GM23338 (cell line): ENCODE data around the gene TK1. TPM values are rescaled to one million over a fixed set of nuclear protein-coding genes. Genes with fewer than 3 reads are reported as not detected.

Source experiments
- ATAC-seq: fragments of 200-7000 bp; cut with Tn5 transposase; 3 replicates; pipeline ENCODE4 v1.9.1; 2020
- DNase-seq: peaks from one replicate; pipeline ENCODE4 v3.0.0-alpha.2; 2015; ENCODE audit warnings: low spot score
- H2AFZ ChIP-seq: fragments of 200-600 bp; sonication (generic); 2 replicates; pipeline ENCODE4 v1.8.0; 2016; ENCODE audit warnings: antibody characterized with exemption, mild to moderate bottlenecking, moderate library complexity
- H3F3A ChIP-seq: fragments of 200-600 bp; sonication (generic); replicated peaks from 2 replicates; pipeline ENCODE4 v1.8.0; 2017; ENCODE audit warnings: antibody characterized with exemption, mixed run types, low read depth
- H3K27ac ChIP-seq: fragments of 200-600 bp; sonication (generic); 2 replicates; pipeline ENCODE4 v1.6.1; 2016; ENCODE audit warnings: low read depth
- H3K27me3 ChIP-seq: fragments of 200-600 bp; sonication (generic); 2 replicates; pipeline ENCODE4 v1.8.0; 2016; ENCODE audit warnings: mild to moderate bottlenecking, mixed run types, moderate library complexity; ENCODE audit not compliant: insufficient read depth
- H3K36me3 ChIP-seq: fragments of 200-600 bp; sonication (generic); 2 replicates; pipeline ENCODE4 v1.8.0; 2016; ENCODE audit warnings: mild to moderate bottlenecking; ENCODE audit not compliant: insufficient read depth
- H3K4me1 ChIP-seq: fragments of 200-600 bp; sonication (generic); 2 replicates; pipeline ENCODE4 v1.8.0; 2016; ENCODE audit warnings: mild to moderate bottlenecking, moderate library complexity; ENCODE audit not compliant: insufficient read depth
- H3K4me2 ChIP-seq: fragments of 200-600 bp; sonication (generic); 2 replicates; pipeline ENCODE4 v1.7.1; 2017; ENCODE audit warnings: mixed run types
- H3K4me3 ChIP-seq: fragments of 200-600 bp; sonication (generic); 2 replicates; pipeline ENCODE4 v1.6.1; 2016; ENCODE audit warnings: mixed run types
- H3K79me2 ChIP-seq: fragments of 200-600 bp; sonication (generic); replicated peaks from 2 replicates; pipeline ENCODE4 v1.8.0; 2017; ENCODE audit warnings: mild to moderate bottlenecking; ENCODE audit not compliant: insufficient read depth
- H3K9me2 ChIP-seq: fragments of 200-600 bp; sonication (generic); 2 replicates; pipeline ENCODE4 v1.8.0; 2017; ENCODE audit not compliant: insufficient read depth
- H4K20me1 ChIP-seq: fragments of 200-600 bp; sonication (generic); replicated peaks from 2 replicates; pipeline ENCODE4 v1.8.0; 2017; ENCODE audit warnings: mild to moderate bottlenecking; ENCODE audit not compliant: insufficient read depth
- H3K27ac Mint-ChIP-seq: 2 replicates; pipeline ENCODE4 v1.8.0; 2020; ENCODE audit warnings: inconsistent platforms, mild to moderate bottlenecking, moderate library complexity, mixed read lengths
- H3K27me3 Mint-ChIP-seq: 3 replicates; pipeline ENCODE4 v1.8.0; 2022; ENCODE audit warnings: low read depth, mild to moderate bottlenecking, moderate library complexity, mixed read lengths, inconsistent platforms; ENCODE audit not compliant: insufficient read depth, poor library complexity
- H3K36me3 Mint-ChIP-seq: 3 replicates; pipeline ENCODE4 v1.8.0; 2021; ENCODE audit warnings: low read depth, mild to moderate bottlenecking, inconsistent platforms, moderate library complexity, mixed read lengths
- H3K4me1 Mint-ChIP-seq: 3 replicates; pipeline ENCODE4 v1.8.0; 2020; ENCODE audit warnings: mild to moderate bottlenecking, inconsistent platforms, mixed read lengths
- H3K4me3 Mint-ChIP-seq: 3 replicates; pipeline ENCODE4 v1.8.0; 2021; ENCODE audit warnings: moderate library complexity, mild to moderate bottlenecking, inconsistent platforms, mixed read lengths
- H3K9me3 Mint-ChIP-seq: 3 replicates; pipeline ENCODE4 v1.8.0; 2020; ENCODE audit warnings: moderate library complexity, mild to moderate bottlenecking, inconsistent platforms, mixed read lengths
- CREB1 ChIP-seq: fragments of 250-450 bp; sonication (Bioruptor Pico); IDR thresholded peaks from 2 replicates; pipeline ENCODE4 v1.5.0; 2020; ENCODE audit warnings: low read depth, mild to moderate bottlenecking, moderate library complexity
- EZH2 ChIP-seq: fragments of 200-600 bp; sonication (generic); IDR thresholded peaks from one replicate; pipeline ENCODE4 v1.8.0; 2017; ENCODE audit warnings: antibody characterized with exemption, mild to moderate bottlenecking, low read depth; ENCODE audit not compliant: unreplicated experiment
- EZH2phosphoT487 ChIP-seq: fragments of 200-600 bp; sonication (generic); IDR thresholded peaks from one replicate; pipeline ENCODE4 v1.8.1; 2018; ENCODE audit warnings: antibody characterized with exemption; ENCODE audit not compliant: unreplicated experiment
- JUNB ChIP-seq: IDR thresholded peaks from one replicate; pipeline ENCODE4 v1.6.1; 2016; ENCODE audit warnings: antibody characterized with exemption; ENCODE audit not compliant: unreplicated experiment
- NANOG ChIP-seq: IDR thresholded peaks from 2 replicates; pipeline ENCODE4 v1.6.1; 2016; ENCODE audit warnings: antibody characterized with exemption, borderline replicate concordance
- POLR2AphosphoS5 ChIP-seq: IDR thresholded peaks from 2 replicates; pipeline ENCODE4 v1.6.1; 2016; ENCODE audit warnings: antibody characterized with exemption, low read depth
- STAT1 ChIP-seq: IDR thresholded peaks from one replicate; pipeline ENCODE4 v1.6.1; 2016; ENCODE audit warnings: antibody characterized with exemption; ENCODE audit not compliant: unreplicated experiment
- ZNF114 ChIP-seq: fragments of 250-450 bp; sonication (Bioruptor Pico); IDR thresholded peaks from 2 replicates; pipeline ENCODE4 v1.5.0; 2020; ENCODE audit warnings: mild to moderate bottlenecking, moderate library complexity
- ZNF331 ChIP-seq: fragments of 250-450 bp; sonication (Bioruptor Pico); IDR thresholded peaks from 2 replicates; pipeline ENCODE4 v1.5.0; 2020; ENCODE audit warnings: low read depth, mild to moderate bottlenecking, moderate library complexity
- polyA plus RNA-seq: library from polyadenylated mRNA; unstranded; fragments of >200 nt; fragmentation: Nextera tagmentation; extraction: Ambion mirVana; gene quantifications from 2 replicates; pipeline ENCODE4 v1.2.1, GENCODE V29; 2016
- total RNA-seq: library from RNA; depleted of rRNA; stranded (reverse); fragments of >200 nt; shearing (Covaris generic); gene quantifications from 2 replicates; pipeline ENCODE4 v1.2.3, GENCODE V29; 2014
- TF ChIP-seq, protein P1 (sequence below): IDR thresholded peaks from 2 replicates; pipeline ENCODE4 v1.6.1; 2016; ENCODE audit warnings: antibody characterized with exemption
- TF ChIP-seq, protein P2 (sequence below): IDR thresholded peaks from one replicate; pipeline ENCODE4 v1.6.1; 2018; ENCODE audit warnings: antibody characterized with exemption; ENCODE audit not compliant: unreplicated experiment
- TF ChIP-seq, protein P3 (sequence below): fragments of 250-450 bp; sonication (Bioruptor Pico); IDR thresholded peaks from 2 replicates; pipeline ENCODE4 v1.5.0; 2020; ENCODE audit warnings: mild to moderate bottlenecking, moderate library complexity
- TF ChIP-seq, protein P4 (sequence below), 2 experiments: fragments of 200-600 bp in 1 of 2; sonication (generic) in 1 of 2; conservative IDR thresholded peaks; 2 replicates each; pipeline versions ENCODE4 v1.5.1 to v1.6.1; 2016 to 2017; ENCODE audit warnings: antibody characterized with exemption in 2 of 2, low read depth in 2 of 2, mild to moderate bottlenecking in 2 of 2, moderate library complexity in 1 of 2

TK1 gene
- total and polyA plus RNA-seq, 2 experiments from 2014 or later: 74.5 to 84.4 TPM

GRCh38 chr17:78154903-78155811 is 31.7 kb downstream of the TK1 start:
- Histone ChIP-seq H3K4me1 (no peaks in the 10 kb centered on the region), H4K20me1 (no peaks in the 10 kb centered on the region), H3K4me2 (no peak overlapping the region), H3K36me3 (no peaks in the 10 kb centered on the region), H3K27me3 (no peaks in the 10 kb centered on the region), H3K4me3 (no peak overlapping the region), H3F3A (no peaks in the 10 kb centered on the region), H3K27ac (no peak overlapping the region), H3K79me2 (no peaks in the 10 kb centered on the region), H3K9me2 (no peaks in the 10 kb centered on the region), H2AFZ (no peak overlapping the region)
- H3K27ac Mint-ChIP-seq: no peak overlapping the region
- ATAC-seq (no peak), DNase-seq (no peak)
- TF ChIP-seq ZNF114 (CRISPR knock-in tag): no peak
- no peak for TF ChIP-seq ZNF331 (CRISPR knock-in tag)
- no peak for TF ChIP-seq CREB1
- TF ChIP-seq EZH2: no peak
- TF ChIP-seq, protein P1, sequence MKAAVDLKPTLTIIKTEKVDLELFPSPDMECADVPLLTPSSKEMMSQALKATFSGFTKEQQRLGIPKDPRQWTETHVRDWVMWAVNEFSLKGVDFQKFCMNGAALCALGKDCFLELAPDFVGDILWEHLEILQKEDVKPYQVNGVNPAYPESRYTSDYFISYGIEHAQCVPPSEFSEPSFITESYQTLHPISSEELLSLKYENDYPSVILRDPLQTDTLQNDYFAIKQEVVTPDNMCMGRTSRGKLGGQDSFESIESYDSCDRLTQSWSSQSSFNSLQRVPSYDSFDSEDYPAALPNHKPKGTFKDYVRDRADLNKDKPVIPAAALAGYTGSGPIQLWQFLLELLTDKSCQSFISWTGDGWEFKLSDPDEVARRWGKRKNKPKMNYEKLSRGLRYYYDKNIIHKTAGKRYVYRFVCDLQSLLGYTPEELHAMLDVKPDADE: no peak
- TF ChIP-seq NANOG: no peak
- TF ChIP-seq JUNB: no peak
- no peak for TF ChIP-seq STAT1
- no peak for TF ChIP-seq POLR2AphosphoS5
- TF ChIP-seq, protein P2, sequence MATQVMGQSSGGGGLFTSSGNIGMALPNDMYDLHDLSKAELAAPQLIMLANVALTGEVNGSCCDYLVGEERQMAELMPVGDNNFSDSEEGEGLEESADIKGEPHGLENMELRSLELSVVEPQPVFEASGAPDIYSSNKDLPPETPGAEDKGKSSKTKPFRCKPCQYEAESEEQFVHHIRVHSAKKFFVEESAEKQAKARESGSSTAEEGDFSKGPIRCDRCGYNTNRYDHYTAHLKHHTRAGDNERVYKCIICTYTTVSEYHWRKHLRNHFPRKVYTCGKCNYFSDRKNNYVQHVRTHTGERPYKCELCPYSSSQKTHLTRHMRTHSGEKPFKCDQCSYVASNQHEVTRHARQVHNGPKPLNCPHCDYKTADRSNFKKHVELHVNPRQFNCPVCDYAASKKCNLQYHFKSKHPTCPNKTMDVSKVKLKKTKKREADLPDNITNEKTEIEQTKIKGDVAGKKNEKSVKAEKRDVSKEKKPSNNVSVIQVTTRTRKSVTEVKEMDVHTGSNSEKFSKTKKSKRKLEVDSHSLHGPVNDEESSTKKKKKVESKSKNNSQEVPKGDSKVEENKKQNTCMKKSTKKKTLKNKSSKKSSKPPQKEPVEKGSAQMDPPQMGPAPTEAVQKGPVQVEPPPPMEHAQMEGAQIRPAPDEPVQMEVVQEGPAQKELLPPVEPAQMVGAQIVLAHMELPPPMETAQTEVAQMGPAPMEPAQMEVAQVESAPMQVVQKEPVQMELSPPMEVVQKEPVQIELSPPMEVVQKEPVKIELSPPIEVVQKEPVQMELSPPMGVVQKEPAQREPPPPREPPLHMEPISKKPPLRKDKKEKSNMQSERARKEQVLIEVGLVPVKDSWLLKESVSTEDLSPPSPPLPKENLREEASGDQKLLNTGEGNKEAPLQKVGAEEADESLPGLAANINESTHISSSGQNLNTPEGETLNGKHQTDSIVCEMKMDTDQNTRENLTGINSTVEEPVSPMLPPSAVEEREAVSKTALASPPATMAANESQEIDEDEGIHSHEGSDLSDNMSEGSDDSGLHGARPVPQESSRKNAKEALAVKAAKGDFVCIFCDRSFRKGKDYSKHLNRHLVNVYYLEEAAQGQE: no peak
- no peak for TF ChIP-seq EZH2phosphoT487
- TF ChIP-seq, protein P3, sequence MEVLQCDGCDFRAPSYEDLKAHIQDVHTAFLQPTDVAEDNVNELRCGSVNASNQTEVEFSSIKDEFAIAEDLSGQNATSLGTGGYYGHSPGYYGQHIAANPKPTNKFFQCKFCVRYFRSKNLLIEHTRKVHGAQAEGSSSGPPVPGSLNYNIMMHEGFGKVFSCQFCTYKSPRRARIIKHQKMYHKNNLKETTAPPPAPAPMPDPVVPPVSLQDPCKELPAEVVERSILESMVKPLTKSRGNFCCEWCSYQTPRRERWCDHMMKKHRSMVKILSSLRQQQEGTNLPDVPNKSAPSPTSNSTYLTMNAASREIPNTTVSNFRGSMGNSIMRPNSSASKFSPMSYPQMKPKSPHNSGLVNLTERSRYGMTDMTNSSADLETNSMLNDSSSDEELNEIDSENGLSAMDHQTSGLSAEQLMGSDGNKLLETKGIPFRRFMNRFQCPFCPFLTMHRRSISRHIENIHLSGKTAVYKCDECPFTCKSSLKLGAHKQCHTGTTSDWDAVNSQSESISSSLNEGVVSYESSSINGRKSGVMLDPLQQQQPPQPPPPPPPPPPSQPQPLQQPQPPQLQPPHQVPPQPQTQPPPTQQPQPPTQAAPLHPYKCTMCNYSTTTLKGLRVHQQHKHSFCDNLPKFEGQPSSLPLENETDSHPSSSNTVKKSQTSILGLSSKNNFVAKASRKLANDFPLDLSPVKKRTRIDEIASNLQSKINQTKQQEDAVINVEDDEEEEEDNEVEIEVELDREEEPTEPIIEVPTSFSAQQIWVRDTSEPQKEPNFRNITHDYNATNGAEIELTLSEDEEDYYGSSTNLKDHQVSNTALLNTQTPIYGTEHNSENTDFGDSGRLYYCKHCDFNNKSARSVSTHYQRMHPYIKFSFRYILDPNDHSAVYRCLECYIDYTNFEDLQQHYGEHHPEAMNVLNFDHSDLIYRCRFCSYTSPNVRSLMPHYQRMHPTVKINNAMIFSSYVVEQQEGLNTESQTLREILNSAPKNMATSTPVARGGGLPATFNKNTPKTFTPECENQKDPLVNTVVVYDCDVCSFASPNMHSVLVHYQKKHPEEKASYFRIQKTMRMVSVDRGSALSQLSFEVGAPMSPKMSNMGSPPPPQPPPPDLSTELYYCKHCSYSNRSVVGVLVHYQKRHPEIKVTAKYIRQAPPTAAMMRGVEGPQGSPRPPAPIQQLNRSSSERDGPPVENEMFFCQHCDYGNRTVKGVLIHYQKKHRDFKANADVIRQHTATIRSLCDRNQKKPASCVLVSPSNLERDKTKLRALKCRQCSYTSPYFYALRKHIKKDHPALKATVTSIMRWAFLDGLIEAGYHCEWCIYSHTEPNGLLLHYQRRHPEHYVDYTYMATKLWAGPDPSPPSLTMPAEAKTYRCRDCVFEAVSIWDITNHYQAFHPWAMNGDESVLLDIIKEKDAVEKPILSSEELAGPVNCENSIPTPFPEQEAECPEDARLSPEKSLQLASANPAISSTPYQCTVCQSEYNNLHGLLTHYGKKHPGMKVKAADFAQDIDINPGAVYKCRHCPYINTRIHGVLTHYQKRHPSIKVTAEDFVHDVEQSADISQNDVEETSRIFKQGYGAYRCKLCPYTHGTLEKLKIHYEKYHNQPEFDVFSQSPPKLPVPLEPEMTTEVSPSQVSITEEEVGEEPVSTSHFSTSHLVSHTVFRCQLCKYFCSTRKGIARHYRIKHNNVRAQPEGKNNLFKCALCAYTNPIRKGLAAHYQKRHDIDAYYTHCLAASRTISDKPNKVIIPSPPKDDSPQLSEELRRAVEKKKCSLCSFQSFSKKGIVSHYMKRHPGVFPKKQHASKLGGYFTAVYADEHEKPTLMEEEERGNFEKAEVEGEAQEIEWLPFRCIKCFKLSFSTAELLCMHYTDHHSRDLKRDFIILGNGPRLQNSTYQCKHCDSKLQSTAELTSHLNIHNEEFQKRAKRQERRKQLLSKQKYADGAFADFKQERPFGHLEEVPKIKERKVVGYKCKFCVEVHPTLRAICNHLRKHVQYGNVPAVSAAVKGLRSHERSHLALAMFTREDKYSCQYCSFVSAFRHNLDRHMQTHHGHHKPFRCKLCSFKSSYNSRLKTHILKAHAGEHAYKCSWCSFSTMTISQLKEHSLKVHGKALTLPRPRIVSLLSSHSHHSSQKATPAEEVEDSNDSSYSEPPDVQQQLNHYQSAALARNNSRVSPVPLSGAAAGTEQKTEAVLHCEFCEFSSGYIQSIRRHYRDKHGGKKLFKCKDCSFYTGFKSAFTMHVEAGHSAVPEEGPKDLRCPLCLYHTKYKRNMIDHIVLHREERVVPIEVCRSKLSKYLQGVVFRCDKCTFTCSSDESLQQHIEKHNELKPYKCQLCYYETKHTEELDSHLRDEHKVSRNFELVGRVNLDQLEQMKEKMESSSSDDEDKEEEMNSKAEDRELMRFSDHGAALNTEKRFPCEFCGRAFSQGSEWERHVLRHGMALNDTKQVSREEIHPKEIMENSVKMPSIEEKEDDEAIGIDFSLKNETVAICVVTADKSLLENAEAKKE (CRISPR knock-in tag): no peak
- TF ChIP-seq, protein P4, sequence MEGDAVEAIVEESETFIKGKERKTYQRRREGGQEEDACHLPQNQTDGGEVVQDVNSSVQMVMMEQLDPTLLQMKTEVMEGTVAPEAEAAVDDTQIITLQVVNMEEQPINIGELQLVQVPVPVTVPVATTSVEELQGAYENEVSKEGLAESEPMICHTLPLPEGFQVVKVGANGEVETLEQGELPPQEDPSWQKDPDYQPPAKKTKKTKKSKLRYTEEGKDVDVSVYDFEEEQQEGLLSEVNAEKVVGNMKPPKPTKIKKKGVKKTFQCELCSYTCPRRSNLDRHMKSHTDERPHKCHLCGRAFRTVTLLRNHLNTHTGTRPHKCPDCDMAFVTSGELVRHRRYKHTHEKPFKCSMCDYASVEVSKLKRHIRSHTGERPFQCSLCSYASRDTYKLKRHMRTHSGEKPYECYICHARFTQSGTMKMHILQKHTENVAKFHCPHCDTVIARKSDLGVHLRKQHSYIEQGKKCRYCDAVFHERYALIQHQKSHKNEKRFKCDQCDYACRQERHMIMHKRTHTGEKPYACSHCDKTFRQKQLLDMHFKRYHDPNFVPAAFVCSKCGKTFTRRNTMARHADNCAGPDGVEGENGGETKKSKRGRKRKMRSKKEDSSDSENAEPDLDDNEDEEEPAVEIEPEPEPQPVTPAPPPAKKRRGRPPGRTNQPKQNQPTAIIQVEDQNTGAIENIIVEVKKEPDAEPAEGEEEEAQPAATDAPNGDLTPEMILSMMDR (conservative IDR thresholded peaks at IDR 0.05; ENCODE audit: low read depth in 2 of 2): no peak
- no peak overlapping the region for H3K4me3 Mint-ChIP-seq
- H3K9me3 Mint-ChIP-seq: no peaks in the 10 kb centered on the region
- no peaks in the 10 kb centered on the region for H3K36me3 Mint-ChIP-seq
- H3K4me1 Mint-ChIP-seq: peaks cover 5% of the 10 kb centered on the region; the same call in 1 of the 3 replicates
- peaks cover 6% of the 10 kb centered on the region for H3K27me3 Mint-ChIP-seq
